GM12878 (cell line): ENCODE measurements around the gene SHB. TPM values are rescaled to one million over a fixed set of nuclear protein-coding genes. Genes with fewer than 3 reads are reported as not detected.

Source experiments
- ATAC-seq: fragments of 200-7000 bp; cut with Tn5 transposase; 3 replicates; pipeline ENCODE4 v1.9.1; 2020; ENCODE audit warnings: mild to moderate bottlenecking, moderate library complexity
- BruUV-seq: library from RNA; stranded (reverse); fragments of 400-500 nt; replicated peaks from 2 replicates; lab custom pipeline; 2021; lab: Mats Ljungman, UMichigan
- CTCF ChIA-PET: fragments of 300-600 bp; sonication (Branson Sonifier 250); formaldehyde crosslinking; extraction: SDS; loops from one replicate; lab custom pipeline; 2021; ENCODE audit warnings: inconsistent platforms; lab: Yijun Ruan, JAX
- POLR2A ChIA-PET: fragments of 350-600 bp; formaldehyde crosslinking; extraction: SDS; loops from one replicate; lab custom pipeline; 2021; ENCODE audit warnings: inconsistent platforms; lab: Charles Lee
- RAD21 ChIA-PET: fragments of 300-600 bp; sonication (Branson Sonifier 250); formaldehyde crosslinking; loops from one replicate; lab custom pipeline; 2023; ENCODE audit warnings: antibody characterized with exemption; ENCODE audit not compliant: unreplicated experiment; lab: Charles Lee
- SMC1A ChIA-PET: fragments of 300-600 bp; sonication (Branson Sonifier 250); formaldehyde crosslinking; loops from one replicate; lab custom pipeline; 2023; ENCODE audit not compliant: unreplicated experiment, uncharacterized antibody; lab: Charles Lee
- DNase-seq: peaks from one replicate; pipeline ENCODE4 v3.0.0-alpha.2; 2011; ENCODE audit warnings: low read depth, low spot score
- FAIRE-seq: peaks from 3 replicates; lab custom pipeline; 2011; peaks lifted over from hg19 to GRCh38; lab: Jason Lieb, UNC
- H2AFZ ChIP-seq: 2 replicates; pipeline ENCODE4 v1.6.0; 2011; ENCODE audit warnings: low read depth, low read length, control low read depth; ENCODE audit not compliant: control insufficient read depth
- H3K27ac ChIP-seq: 2 replicates; pipeline ENCODE4 v1.5.1; 2011; ENCODE audit warnings: control low read depth; ENCODE audit not compliant: control insufficient read depth, insufficient read depth
- H3K27me3 ChIP-seq, 2 experiments: replicated peaks in 1 of 2; 2 replicates each; pipeline versions ENCODE4 v1.6.0 to v1.6.1; 2011; ENCODE audit warnings: low read length in 1 of 2; ENCODE audit not compliant: control insufficient read depth in 2 of 2, insufficient read depth in 2 of 2
- H3K36me3 ChIP-seq, 2 experiments: 2 replicates each; pipeline ENCODE4 v1.5.1; 2011; ENCODE audit warnings: low read length in 1 of 2; ENCODE audit not compliant: control insufficient read depth in 2 of 2, insufficient read depth in 2 of 2
- H3K4me1 ChIP-seq: 2 replicates; pipeline ENCODE4 v1.6.1; 2011; ENCODE audit warnings: mild to moderate bottlenecking, low read length, moderate library complexity, mixed read lengths; ENCODE audit not compliant: control insufficient read depth, insufficient read depth
- H3K4me2 ChIP-seq: 2 replicates; pipeline ENCODE4 v1.6.0; 2011; ENCODE audit warnings: control low read depth; ENCODE audit not compliant: control insufficient read depth, insufficient read depth
- H3K4me3 ChIP-seq: fragments of 200-600 bp; sonication (generic); 2 replicates; pipeline ENCODE4 v1.5.1; 2016
- H3K79me2 ChIP-seq: 2 replicates; pipeline ENCODE4 v1.6.0; 2011; ENCODE audit warnings: low read length; ENCODE audit not compliant: control insufficient read depth, insufficient read depth
- H3K9ac ChIP-seq: 2 replicates; pipeline ENCODE4 v1.8.0; 2011; ENCODE audit warnings: low read length, control low read depth, mixed read lengths; ENCODE audit not compliant: control insufficient read depth, insufficient read depth
- H3K9me3 ChIP-seq: replicated peaks from 3 replicates; pipeline ENCODE4 v1.5.1; 2011; ENCODE audit warnings: mild to moderate bottlenecking, low read length; ENCODE audit not compliant: control insufficient read depth, insufficient read depth
- H4K20me1 ChIP-seq: 2 replicates; pipeline ENCODE4 v1.6.0; 2011; ENCODE audit not compliant: control insufficient read depth, insufficient read depth
- ATF7 ChIP-seq: fragments of 450-650 bp; IDR thresholded peaks from 2 replicates; pipeline ENCODE4 v1.6.1; 2016; ENCODE audit warnings: low read depth, mild to moderate bottlenecking
- CHD4 ChIP-seq: fragments of 200-600 bp; sonication (generic); IDR thresholded peaks from 2 replicates; pipeline ENCODE4 v1.6.1; 2016; ENCODE audit warnings: mild to moderate bottlenecking
- DPF2 ChIP-seq: fragments of 450-650 bp; IDR thresholded peaks from 2 replicates; pipeline ENCODE4 v1.6.1; 2017; ENCODE audit warnings: mild to moderate bottlenecking
- KLF5 ChIP-seq: fragments of 450-650 bp; IDR thresholded peaks from 2 replicates; pipeline ENCODE4 v1.6.1; 2014; ENCODE audit warnings: mild to moderate bottlenecking; ENCODE audit not compliant: partially characterized antibody
- MTA3 ChIP-seq: IDR thresholded peaks from 2 replicates; pipeline ENCODE4 v1.6.1; 2012; ENCODE audit warnings: low read length, inconsistent platforms, borderline replicate concordance
- NBN ChIP-seq: fragments of 450-650 bp; IDR thresholded peaks from 2 replicates; pipeline ENCODE4 v1.6.1; 2016
- NFXL1 ChIP-seq: fragments of 450-650 bp; IDR thresholded peaks from 2 replicates; pipeline ENCODE4 v1.6.1; 2017; ENCODE audit warnings: antibody characterized with exemption, mild to moderate bottlenecking, borderline replicate concordance
- SRF ChIP-seq, 2 experiments: IDR thresholded peaks; 2 replicates each; pipeline ENCODE4 v1.6.1; 2011; ENCODE audit warnings: low read depth in 2 of 2, low read length in 2 of 2, mild to moderate bottlenecking in 1 of 2, moderate library complexity in 1 of 2
- ZNF24 ChIP-seq: fragments of 450-650 bp; IDR thresholded peaks from 2 replicates; pipeline ENCODE4 v1.6.1; 2017; ENCODE audit warnings: antibody characterized with exemption, mild to moderate bottlenecking
- WGBS: methylation state at CpG from one replicate; pipeline ENCODE4 v1.1.6; 2016; ENCODE audit warnings: low lambda C conversion rate; ENCODE audit not compliant: insufficient replicate concordance, insufficient coverage; ENCODE audit errors: missing lambda C conversion rate; 5-methylcytosine and 5-hydroxymethylcytosine counted together
- in situ Hi-C: fragments of 300-500 bp; cut with MboI; formaldehyde crosslinking; loops from 9 replicates; pipeline ENCODE4 v1.14.3; 2018; ENCODE audit warnings: mixed read lengths
- intact Hi-C: fragments of 100-400 bp; cut with micrococcal nuclease; formaldehyde crosslinking; loops from one replicate; pipeline ENCODE4 v1.14.2; 2022; ENCODE audit not compliant: unreplicated experiment
- polyA plus RNA-seq, 11 experiments: library from polyadenylated mRNA; depleted of rRNA in 4 of 11; unstranded in 6 of 11; stranded (reverse) in 5 of 11; fragments of >200 nt; fragmentation: Nextera tagmentation in 4 of 11; fragmentation: Illumina TruSeq in 1 of 11; extraction: Ambion mirVana in 4 of 11; extraction: Trizol in 1 of 11; gene quantifications; 1 replicate in 1 of 11; 2 replicates in 10 of 11; pipeline versions ENCODE4 v1.2.1 to v1.2.3, GENCODE V29; 2011 to 2016; ENCODE audit warnings: inconsistent platforms in 2 of 11, missing spikeins in 2 of 11, low read depth in 1 of 11
- total RNA-seq, 4 experiments: library from RNA; depleted of rRNA in 3 of 4; stranded (reverse); fragments of >200 nt in 3 of 4; fragmentation: Illumina TruSeq in 1 of 4; extraction: Trizol in 1 of 4; gene quantifications; 2 replicates each; pipeline versions ENCODE4 v1.2.1 to v1.2.3, GENCODE V29; 2013 to 2021
- TF ChIP-seq, protein P1 (sequence below): IDR thresholded peaks from 2 replicates; pipeline ENCODE4 v1.6.1; 2012; ENCODE audit warnings: low read length, inconsistent platforms
- TF ChIP-seq, protein P2 (sequence below): fragments of 450-650 bp; IDR thresholded peaks from 2 replicates; pipeline ENCODE4 v1.6.1; 2017; ENCODE audit warnings: mild to moderate bottlenecking, moderate library complexity
- TF ChIP-seq, protein P3 (sequence below): IDR thresholded peaks from 2 replicates; pipeline ENCODE4 v1.6.1; 2012; ENCODE audit warnings: low read depth, low read length, improper control_type of control experiment
- TF ChIP-seq, protein P4 (sequence below): fragments of 450-650 bp; IDR thresholded peaks from 2 replicates; pipeline ENCODE4 v1.6.1; 2017; ENCODE audit warnings: low read depth, mild to moderate bottlenecking, moderate library complexity

The SHB gene
- total and polyA plus RNA-seq, 10 of the 15 experiments (the other 5 are each of a cell fraction or from before 2014, with no cell fraction given): 0.29 to 6.2 (median 1.3) TPM

DNA sequence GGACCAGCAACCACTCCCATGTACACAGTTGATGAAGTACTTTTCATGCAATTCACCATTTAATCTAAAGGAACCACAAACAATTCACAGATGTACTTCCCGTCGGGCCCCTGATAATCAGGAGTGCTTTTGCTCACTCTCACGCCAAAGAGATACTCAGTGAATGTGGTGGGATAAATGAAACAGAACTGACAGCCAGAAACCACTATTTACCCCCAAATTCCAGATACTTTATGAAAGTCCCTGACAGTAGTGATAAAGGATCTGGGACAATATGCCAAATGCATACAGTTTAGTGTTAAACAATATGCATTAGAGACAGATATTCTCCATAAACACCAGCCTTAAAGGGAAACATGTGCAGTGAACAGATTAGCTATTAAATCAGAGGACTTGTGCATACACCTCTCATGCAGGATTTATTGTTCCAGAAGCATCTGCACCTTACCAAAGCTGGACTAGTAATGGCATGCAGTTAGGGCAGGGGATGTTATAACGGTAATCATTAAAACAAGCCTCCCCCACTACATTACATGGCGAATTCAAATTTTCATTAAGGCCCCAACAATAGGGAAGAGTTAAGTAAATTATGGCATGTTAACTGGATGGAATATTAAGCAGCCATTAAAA is 91.1 kb downstream of the SHB start:
- no peak overlapping the region for H2AFZ ChIP-seq
- no peak overlapping the region for H3K4me3 ChIP-seq
- WGBS: 77% methylated on average over 5 of the region's 5 CpGs
- ChIA-PET CTCF (no interaction called here), RAD21 (no interaction called here), SMC1A (interaction anchor here (1.2 to 2.7 kb wide), 4 partner anchors 11 to 40 kb away, joined by 3 to 9 read pairs (median 6); no protein-coding TSS in a partner anchor), POLR2A (no interaction called here)
- H3K27ac ChIP-seq: no peak overlapping the region
- in situ Hi-C loops (loop anchor here (25.0 kb wide), 1 partner anchor 1041 kb away; no protein-coding TSS in a partner anchor), intact Hi-C loops (no loop called here)
- H4K20me1 ChIP-seq: no peaks in the 10 kb centered on the region
- no peak for TF ChIP-seq KLF5
- no peak for TF ChIP-seq CHD4
- no peak for TF ChIP-seq DPF2
- TF ChIP-seq, protein P1, sequence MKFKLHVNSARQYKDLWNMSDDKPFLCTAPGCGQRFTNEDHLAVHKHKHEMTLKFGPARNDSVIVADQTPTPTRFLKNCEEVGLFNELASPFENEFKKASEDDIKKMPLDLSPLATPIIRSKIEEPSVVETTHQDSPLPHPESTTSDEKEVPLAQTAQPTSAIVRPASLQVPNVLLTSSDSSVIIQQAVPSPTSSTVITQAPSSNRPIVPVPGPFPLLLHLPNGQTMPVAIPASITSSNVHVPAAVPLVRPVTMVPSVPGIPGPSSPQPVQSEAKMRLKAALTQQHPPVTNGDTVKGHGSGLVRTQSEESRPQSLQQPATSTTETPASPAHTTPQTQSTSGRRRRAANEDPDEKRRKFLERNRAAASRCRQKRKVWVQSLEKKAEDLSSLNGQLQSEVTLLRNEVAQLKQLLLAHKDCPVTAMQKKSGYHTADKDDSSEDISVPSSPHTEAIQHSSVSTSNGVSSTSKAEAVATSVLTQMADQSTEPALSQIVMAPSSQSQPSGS: no peak
- TF ChIP-seq SRF (IDR thresholded peaks at IDR 0.05; ENCODE audit: low read depth in 2 of 2, low read length in 2 of 2): no peak
- no peak for TF ChIP-seq ZNF24
- TF ChIP-seq NFXL1: no peak
- no peak for TF ChIP-seq NBN
- TF ChIP-seq, protein P2, sequence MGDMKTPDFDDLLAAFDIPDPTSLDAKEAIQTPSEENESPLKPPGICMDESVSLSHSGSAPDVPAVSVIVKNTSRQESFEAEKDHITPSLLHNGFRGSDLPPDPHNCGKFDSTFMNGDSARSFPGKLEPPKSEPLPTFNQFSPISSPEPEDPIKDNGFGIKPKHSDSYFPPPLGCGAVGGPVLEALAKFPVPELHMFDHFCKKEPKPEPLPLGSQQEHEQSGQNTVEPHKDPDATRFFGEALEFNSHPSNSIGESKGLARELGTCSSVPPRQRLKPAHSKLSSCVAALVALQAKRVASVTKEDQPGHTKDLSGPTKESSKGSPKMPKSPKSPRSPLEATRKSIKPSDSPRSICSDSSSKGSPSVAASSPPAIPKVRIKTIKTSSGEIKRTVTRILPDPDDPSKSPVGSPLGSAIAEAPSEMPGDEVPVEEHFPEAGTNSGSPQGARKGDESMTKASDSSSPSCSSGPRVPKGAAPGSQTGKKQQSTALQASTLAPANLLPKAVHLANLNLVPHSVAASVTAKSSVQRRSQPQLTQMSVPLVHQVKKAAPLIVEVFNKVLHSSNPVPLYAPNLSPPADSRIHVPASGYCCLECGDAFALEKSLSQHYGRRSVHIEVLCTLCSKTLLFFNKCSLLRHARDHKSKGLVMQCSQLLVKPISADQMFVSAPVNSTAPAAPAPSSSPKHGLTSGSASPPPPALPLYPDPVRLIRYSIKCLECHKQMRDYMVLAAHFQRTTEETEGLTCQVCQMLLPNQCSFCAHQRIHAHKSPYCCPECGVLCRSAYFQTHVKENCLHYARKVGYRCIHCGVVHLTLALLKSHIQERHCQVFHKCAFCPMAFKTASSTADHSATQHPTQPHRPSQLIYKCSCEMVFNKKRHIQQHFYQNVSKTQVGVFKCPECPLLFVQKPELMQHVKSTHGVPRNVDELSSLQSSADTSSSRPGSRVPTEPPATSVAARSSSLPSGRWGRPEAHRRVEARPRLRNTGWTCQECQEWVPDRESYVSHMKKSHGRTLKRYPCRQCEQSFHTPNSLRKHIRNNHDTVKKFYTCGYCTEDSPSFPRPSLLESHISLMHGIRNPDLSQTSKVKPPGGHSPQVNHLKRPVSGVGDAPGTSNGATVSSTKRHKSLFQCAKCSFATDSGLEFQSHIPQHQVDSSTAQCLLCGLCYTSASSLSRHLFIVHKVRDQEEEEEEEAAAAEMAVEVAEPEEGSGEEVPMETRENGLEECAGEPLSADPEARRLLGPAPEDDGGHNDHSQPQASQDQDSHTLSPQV: no peak
- TF ChIP-seq, protein P3, sequence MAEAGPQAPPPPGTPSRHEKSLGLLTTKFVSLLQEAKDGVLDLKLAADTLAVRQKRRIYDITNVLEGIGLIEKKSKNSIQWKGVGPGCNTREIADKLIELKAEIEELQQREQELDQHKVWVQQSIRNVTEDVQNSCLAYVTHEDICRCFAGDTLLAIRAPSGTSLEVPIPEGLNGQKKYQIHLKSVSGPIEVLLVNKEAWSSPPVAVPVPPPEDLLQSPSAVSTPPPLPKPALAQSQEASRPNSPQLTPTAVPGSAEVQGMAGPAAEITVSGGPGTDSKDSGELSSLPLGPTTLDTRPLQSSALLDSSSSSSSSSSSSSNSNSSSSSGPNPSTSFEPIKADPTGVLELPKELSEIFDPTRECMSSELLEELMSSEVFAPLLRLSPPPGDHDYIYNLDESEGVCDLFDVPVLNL: no peak
- TF ChIP-seq MTA3: no peak
- no peak for TF ChIP-seq ATF7
- TF ChIP-seq, protein P4, sequence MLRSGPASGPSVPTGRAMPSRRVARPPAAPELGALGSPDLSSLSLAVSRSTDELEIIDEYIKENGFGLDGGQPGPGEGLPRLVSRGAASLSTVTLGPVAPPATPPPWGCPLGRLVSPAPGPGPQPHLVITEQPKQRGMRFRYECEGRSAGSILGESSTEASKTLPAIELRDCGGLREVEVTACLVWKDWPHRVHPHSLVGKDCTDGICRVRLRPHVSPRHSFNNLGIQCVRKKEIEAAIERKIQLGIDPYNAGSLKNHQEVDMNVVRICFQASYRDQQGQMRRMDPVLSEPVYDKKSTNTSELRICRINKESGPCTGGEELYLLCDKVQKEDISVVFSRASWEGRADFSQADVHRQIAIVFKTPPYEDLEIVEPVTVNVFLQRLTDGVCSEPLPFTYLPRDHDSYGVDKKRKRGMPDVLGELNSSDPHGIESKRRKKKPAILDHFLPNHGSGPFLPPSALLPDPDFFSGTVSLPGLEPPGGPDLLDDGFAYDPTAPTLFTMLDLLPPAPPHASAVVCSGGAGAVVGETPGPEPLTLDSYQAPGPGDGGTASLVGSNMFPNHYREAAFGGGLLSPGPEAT: no peak
- ATAC-seq (no peak), FAIRE-seq (no peak), DNase-seq (no peak)
- no peaks in the 10 kb centered on the region for H3K4me1 ChIP-seq
- H3K36me3 ChIP-seq: no peaks in the 10 kb centered on the region
- BruUV-seq: no TSS peak
- no peak overlapping the region for H3K4me2 ChIP-seq
- H3K9ac ChIP-seq: no peak overlapping the region
- H3K79me2 ChIP-seq: no peaks in the 10 kb centered on the region
- no peaks in the 10 kb centered on the region for H3K9me3 ChIP-seq
- H3K27me3 ChIP-seq: no peaks in the 10 kb centered on the region
